Esophagus mucosa (tissue), 1 donor: ENCODE measurements around the gene CEP85. TPM values are rescaled to one million over a fixed set of nuclear protein-coding genes. Genes with fewer than 3 reads are reported as not detected.
A peak's percentile ranks its signal among the peaks of the same experiment; 100 is the strongest.

ENCODE experiments used
- ATAC-seq: fragments of 200-7000 bp; cut with Tn5 transposase; one replicate; pipeline ENCODE4 v1.9.1; 2020
- total RNA-seq: library from RNA; stranded (reverse); gene quantifications from one replicate; pipeline ENCODE4 v1.2.4, GENCODE V29; 2023
- donor health status: DM: yes; HTN: yes; CAD: no.

CEP85 gene
- total RNA-seq = 8.7 TPM

- peak; percentile 98 for ATAC-seq
Measured at GRCh38 chr1:26233903-26234643, at the start of gene CEP85. CEP85 (plus strand) TSS chr1:26234200; CDS start chr1:26239784, 5,584 bp downstream.

GRCh38 chr1:26184883-26185282, 49.1 kb upstream of the CEP85 start:
- ATAC-seq = no peak

DNA sequence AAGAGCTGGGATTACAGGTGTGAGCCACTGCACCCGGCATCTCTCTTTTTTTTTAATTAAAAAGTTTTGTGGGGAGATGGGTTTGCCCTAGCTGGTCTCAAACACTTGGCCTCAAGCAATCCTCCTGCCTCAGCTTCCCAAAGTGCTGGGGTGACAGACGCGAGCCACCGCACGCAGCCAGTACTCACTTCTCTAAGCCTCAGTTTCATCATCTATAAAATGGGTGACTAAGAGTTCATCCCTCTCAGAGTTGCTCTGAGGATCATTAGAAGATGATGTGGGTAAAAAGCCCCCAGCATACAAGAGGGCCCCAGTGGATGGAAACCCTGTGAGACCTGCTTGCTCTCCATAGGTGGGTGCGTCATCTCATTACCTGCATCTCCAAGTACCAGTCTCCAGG, 46.1 kb upstream of the CEP85 start:
- no peak for ATAC-seq

DNA sequence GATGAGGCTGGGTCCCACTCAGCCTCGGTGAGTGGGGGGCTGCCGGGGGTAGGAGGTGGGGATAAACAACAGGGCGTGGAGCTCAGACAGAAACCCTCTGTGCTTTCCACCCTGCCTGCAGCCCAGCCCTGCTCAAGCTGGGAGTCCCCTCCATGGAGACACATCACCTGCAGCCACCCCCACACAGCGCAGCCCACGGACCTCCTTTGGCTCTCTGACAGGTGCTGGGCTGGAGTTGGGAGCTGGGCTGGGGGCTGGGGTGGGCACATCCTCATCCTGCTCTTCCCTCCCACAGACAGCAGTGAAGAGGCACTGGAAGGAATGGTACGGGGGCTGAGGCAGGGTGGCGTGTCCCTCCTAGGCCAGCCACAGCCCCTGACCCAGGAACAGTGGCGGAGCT, 45.5 kb upstream of the CEP85 start:
- peak; percentile 5 for ATAC-seq

- peak; percentile 11 for ATAC-seq
Measured at GRCh38 chr1:26189331-26189730, 44.7 kb upstream of the CEP85 start.

DNA sequence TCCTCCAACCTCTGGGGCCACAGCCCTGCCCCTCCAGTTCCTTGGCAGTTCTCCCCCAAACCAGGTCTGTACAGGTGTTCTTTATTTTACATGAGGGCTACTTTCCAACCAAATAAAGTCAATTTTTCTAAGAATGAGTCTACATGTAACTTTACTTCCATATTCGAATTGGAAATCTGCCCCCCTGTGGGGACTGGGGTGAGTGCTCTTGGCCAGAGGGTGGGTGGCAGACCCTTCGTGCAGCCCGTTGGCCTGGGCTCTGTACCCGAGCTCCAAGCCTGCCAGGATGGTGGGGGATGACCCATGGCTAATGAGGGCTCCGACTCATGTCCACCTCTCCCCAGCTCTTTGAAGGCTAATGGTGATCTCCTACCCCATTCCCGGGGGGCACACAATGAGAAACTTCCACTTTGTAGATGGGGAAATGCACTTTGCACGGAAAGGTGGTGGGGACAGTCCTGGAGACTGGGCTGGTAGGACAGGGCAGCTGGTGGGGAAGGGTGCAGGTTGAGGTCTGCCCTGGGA, 44.2 kb upstream of the CEP85 start:
- ATAC-seq = peak; percentile 7

DNA sequence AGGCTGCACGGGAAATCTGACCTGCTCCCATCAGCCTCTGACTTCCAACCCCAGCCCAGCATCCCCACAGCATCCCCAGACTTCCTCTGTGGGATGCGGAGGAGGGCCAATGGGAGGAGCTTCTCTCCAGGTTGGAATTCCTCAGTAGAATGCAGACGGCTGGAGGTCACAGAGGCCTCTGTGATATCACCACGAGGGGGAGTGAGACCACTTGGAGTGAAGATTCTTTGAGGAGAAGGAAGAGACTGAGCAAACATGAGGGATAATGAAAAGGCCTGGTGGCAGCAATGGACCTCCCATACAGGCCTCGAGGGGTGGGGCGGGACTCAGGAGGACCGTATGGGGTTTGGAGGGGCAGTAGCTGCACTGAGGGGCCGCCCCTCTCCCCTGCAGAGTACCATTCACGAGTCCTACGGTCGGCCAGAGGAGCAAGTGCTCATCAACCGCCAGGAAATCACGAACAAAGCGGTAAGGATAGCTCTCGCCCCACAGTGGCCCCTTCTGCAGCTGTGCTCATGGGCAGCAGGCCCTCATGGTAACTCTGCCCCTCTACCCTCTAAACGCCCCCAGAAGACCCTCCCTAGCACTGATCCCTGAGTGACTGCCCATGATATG, 43.5 kb upstream of the CEP85 start, which contains the start of gene CATSPER4:
TSS of gene CATSPER4 (plus strand) at position 230 of the 615 bp plus-strand sequence. CDS start at position 256, 26 bp downstream.
- no peak for ATAC-seq

GRCh38 chr1:26191739-26192138, 42.3 kb upstream of the CEP85 start:
- ATAC-seq = no peak

GRCh38 chr1:26195805-26196204, 38.2 kb upstream of the CEP85 start:
- ATAC-seq = no peak

DNA sequence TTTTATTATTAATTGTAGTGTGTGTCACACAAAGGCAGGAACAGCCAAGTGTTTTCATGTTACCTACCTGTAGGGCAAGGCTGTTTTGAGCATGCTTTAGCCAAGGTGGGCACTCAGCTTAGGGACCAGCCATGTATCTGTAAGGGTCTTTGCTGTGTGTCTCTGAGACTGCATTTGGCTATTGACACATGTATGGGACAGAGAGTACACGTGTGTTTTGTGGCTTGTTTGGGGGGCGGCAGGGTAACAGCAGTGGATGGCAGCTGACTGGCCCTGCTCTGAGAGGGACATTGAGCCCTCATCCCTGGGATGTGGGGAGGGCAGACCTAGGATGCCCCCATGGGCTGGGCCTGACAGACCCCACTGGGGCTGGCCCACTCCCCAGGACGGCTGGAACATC, 36.7 kb upstream of the CEP85 start:
- ATAC-seq = no peak

DNA sequence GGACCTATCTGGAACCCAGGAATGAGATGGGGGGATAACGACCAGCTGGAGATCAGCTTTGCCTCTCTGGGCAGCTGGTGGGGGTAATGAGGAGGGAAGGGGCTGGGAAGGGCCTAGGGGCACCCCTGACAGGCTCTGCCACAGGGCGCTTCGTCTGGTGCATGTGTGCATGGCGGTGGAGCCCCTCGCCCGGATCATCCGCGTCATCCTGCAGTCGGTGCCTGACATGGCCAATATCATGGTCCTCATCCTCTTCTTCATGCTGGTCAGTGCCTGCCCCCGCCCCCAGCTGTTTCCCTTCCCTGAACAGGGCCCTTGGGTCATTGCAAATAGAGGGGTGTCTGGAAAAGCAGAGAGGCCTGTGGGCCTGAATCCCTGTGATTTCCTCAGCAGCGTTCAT, 36.2 kb upstream of the CEP85 start:
- ATAC-seq = no peak

GRCh38 chr1:26200413-26200812, 33.6 kb upstream of the CEP85 start:
- ATAC-seq = no peak

- no peak for ATAC-seq
Measured at GRCh38 chr1:26203642-26204318, 30.2 kb upstream of the CEP85 start.

GRCh38 chr1:26210147-26210870, 23.7 kb upstream of the CEP85 start:
- no peak for ATAC-seq

DNA sequence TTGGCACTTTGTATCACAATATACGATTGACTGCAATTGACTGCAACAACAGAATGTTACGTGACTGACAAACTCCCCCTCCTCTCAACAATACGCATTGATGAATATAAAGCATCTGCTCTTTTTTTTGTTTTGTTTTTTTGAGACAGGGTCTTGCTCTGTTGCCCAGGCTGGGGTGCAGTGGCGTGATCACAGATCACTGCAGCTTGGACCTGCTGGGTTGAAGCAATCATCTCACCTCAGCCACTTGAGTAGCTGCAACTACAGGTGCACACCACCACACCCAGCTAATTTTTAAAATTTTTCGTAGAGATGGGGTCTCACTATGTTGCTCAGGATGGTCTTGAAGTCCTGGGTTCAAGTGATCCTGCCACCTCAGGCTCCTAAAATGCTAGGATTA, 21.3 kb upstream of the CEP85 start:
- no peak for ATAC-seq

GRCh38 chr1:26213335-26213905, 20.6 kb upstream of the CEP85 start:
- ATAC-seq = no peak

DNA sequence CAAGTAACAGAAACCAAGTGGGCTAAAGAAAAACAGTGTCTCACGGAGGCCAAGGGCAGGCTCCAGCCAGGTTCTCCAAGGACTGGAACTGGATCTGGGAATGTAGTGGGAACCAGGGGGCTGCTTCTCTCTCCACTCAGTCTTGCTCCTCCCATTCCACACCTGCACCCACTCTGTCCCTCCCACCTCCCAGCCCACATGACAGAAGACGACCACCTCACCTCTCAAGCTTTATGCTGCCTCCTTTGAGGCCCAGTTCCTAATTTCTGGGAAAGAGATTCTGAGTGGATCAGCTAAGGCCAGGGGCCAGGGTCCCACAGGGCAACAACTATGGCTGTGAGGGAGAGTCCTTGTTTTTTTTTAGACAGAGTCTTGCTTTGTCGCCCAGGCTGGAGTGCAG, 18.8 kb upstream of the CEP85 start:
- ATAC-seq = no peak

DNA sequence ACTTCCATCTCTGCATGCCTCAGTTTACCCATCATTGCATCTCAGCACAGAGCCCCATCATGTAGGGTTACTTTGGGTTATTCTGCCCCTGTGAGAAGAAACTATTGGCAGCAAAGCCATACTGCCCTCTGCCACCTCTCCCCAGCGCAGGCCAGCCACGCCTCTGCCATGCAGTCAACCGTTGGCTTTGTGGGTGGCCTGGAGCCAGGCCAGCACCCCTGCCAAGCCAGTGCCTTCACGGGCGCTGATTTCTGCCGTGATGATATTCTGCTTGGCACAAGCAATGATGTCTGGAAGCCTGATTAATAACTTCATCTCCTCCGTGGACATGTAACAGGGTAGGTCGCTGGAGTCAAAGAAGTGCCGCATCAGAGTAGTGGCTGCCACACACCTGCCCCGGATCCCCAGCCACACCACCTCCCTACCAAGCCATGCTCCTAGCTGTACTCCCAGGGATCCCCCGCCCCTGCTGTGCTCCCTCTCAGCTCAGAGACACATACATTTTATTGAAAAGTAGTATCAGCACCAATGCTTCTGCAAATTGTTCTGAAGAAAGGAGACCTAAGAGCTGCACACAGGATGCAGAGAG, 15.0 kb upstream of the CEP85 start:
- ATAC-seq = peak; percentile 57

- ATAC-seq = no peak
Measured at GRCh38 chr1:26220199-26220912, 13.6 kb upstream of the CEP85 start.

GRCh38 chr1:26221094-26221493, 12.9 kb upstream of the CEP85 start:
- ATAC-seq = no peak

- peak; percentile 40 for ATAC-seq
Measured at GRCh38 chr1:26224606-26225005, 9.4 kb upstream of the CEP85 start.
